ENCODE data around the gene PDZD2. TPM values are rescaled to one million over a fixed set of nuclear protein-coding genes. Genes with fewer than 3 reads are reported as not detected.

PDZD2 gene
- total and polyA plus RNA-seq, 2 donors (not counting 3 experiments of a cell fraction or from before 2014, with no cell fraction given), result 0.66 to 6.9 TPM

- DNase-seq (ENCODE audit: low read depth, low spot score) (no peak), FAIRE-seq (no peak)
- Histone ChIP-seq H3K9me3 (replicated peaks; ENCODE audit: control insufficient read depth, insufficient read depth, low read length) (no peaks in the 10 kb centered on the region), H3K36me3 (ENCODE audit: control insufficient read depth in 2 of 2, extremely low read depth in 1 of 2, insufficient read depth in 2 of 2, low read length in 2 of 2) (no peaks in the 10 kb centered on the region), H3K4me1 (ENCODE audit: control insufficient read depth, extremely low read depth, insufficient read depth, low read length) (no peaks in the 10 kb centered on the region), H3K4me3 (replicated peaks in 1 of 3; ENCODE audit: insufficient read depth in 1 of 3, low read depth in 1 of 3, low read length in 3 of 3) (no peak overlapping the region), H3K4me2 (ENCODE audit: insufficient read depth, low read length) (no peak overlapping the region), H3K27me3 (ENCODE audit: control insufficient read depth in 2 of 2, insufficient read depth in 2 of 2, low read length in 2 of 2) (no peaks in the 10 kb centered on the region), H3K9me1 (replicated peaks; ENCODE audit: control insufficient read depth, extremely low read depth, insufficient read depth, low read length) (no peaks in the 10 kb centered on the region), H2AFZ (ENCODE audit: low read depth, low read length) (no peak overlapping the region), H3K27ac (ENCODE audit: insufficient read depth, low read depth, low read length) (no peak overlapping the region), H3K9ac (replicated peaks; ENCODE audit: extremely low read depth, insufficient read depth, low read length) (no peak overlapping the region), H3K79me2 (ENCODE audit: control insufficient read depth, insufficient read depth, low read length) (no peaks in the 10 kb centered on the region), H4K20me1 (replicated peaks; ENCODE audit: control insufficient read depth, extremely low read depth, insufficient read depth, low read length) (no peaks in the 10 kb centered on the region)
- ChIA-PET CTCF (interaction anchor here (0.9 kb wide), 1 partner anchor 12 kb away, joined by 4 read pairs; no protein-coding TSS in a partner anchor), POLR2A (no interaction called here)
- BruUV-seq (replicated peaks), result no TSS peak
- dilution Hi-C loops (cut with MboI; ENCODE audit: extremely low pct_ligation_motif_present, low sequenced_read_pairs), result no loop called here
- TF ChIP-seq EZH2 (IDR thresholded peaks at IDR 0.05; ENCODE audit: borderline replicate concordance, low read depth, low read length, severe bottlenecking), result no peak
- TF ChIP-seq JUN (IDR thresholded peaks at IDR 0.05; ENCODE audit: borderline replicate concordance, insufficient read depth, insufficient read length, low read depth), result no peak
- TF ChIP-seq POLR2A (IDR thresholded peaks at IDR 0.05; ENCODE audit: low read depth, low read length), result no peak
- no peak for TF ChIP-seq POLR2AphosphoS5 (IDR thresholded peaks at IDR 0.05; ENCODE audit: insufficient read depth, low read depth, low read length)
- TF ChIP-seq FOS (IDR thresholded peaks at IDR 0.05; ENCODE audit: borderline replicate concordance, insufficient read depth, low read length), result no peak
- no peak for TF ChIP-seq MYC (IDR thresholded peaks at IDR 0.05; ENCODE audit: low read depth, low read length)
- TF ChIP-seq GATA2 (IDR thresholded peaks at IDR 0.05; ENCODE audit: insufficient read depth, insufficient read length, low read depth, low read length), result no peak
- no peak for TF ChIP-seq CTCF (IDR thresholded peaks at IDR 0.05; ENCODE audit: extremely low read depth in 1 of 2, insufficient read depth in 1 of 2, low read depth in 1 of 2, low read length in 2 of 2)
- TF ChIP-seq MAX (IDR thresholded peaks at IDR 0.05; ENCODE audit: insufficient read depth, insufficient read length), result no peak
- intact Hi-C loops (cut with micrococcal nuclease), result no loop called here
Observed at GRCh38 chr5:31918739-31919138, 279.8 kb downstream of the PDZD2 start.

Data from endothelial cell of umbilical vein (primary cell).